PC-3 (cell line): Measurements from ENCODE around the gene ADD1.

Source experiments
- CTCF ChIP-seq: fragments of 300-600 bp; sonication (generic); conservative IDR thresholded peaks from 2 replicates; pipeline ENCODE4 v1.5.1; 2017; ENCODE audit warnings: antibody characterized with exemption, low read depth, mild to moderate bottlenecking, low read length
- EZH2 ChIP-seq: fragments of 300-600 bp; sonication (generic); IDR thresholded peaks from one replicate; pipeline ENCODE4 v1.6.1; 2017; ENCODE audit warnings: antibody characterized with exemption, mild to moderate bottlenecking, low read length; ENCODE audit not compliant: unreplicated experiment
- EZH2phosphoT487 ChIP-seq: fragments of 300-600 bp; sonication (generic); IDR thresholded peaks from 2 replicates; pipeline ENCODE4 v1.6.1; 2018; ENCODE audit warnings: mild to moderate bottlenecking, antibody characterized with exemption, low read length, borderline replicate concordance

- TF ChIP-seq CTCF (no peak), EZH2 (no peak), EZH2phosphoT487 (no peak)
Measured at GRCh38 chr4:2866891-2867290, 23.2 kb downstream of the ADD1 start.
